Measurements from ENCODE around the gene FAM131A.

The FAM131A gene

DNA sequence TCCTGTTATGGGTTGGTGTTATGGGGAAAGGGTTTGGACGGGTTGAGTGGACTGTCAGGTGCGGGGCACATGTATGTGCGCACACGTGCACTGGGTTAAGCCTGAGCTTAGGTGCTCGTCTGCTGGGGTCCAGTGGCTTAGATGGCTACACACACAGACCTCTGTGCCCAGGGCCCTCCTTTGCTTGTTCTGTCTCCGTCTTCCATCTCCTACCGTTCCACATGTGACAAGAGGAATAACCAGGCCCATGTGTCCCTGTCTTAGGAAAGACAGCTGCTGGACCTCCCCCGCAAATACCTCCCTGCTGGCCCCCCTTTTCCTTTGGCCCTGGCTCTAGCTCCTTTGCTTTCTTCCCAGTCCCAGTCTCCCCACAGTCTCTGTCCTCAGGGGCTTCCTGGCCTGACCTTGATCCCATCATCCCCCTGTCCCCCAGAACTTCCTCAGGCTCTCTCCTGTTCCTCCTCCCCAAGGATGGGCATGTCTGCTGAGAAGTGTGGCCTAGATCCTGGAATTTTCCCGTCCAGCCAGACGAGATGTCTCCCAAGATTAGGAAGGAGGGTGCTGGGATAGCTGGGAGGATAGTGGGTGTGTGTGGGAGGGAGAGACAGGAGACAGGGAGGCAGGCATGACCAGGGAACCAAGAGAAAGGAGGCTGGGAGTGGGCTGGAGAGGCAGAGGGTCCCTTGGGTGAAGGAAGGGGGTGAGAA lies 41.4 kb downstream of the FAM131A start:
- DNase-seq (ENCODE audit: low spot score): no peak

DNA sequence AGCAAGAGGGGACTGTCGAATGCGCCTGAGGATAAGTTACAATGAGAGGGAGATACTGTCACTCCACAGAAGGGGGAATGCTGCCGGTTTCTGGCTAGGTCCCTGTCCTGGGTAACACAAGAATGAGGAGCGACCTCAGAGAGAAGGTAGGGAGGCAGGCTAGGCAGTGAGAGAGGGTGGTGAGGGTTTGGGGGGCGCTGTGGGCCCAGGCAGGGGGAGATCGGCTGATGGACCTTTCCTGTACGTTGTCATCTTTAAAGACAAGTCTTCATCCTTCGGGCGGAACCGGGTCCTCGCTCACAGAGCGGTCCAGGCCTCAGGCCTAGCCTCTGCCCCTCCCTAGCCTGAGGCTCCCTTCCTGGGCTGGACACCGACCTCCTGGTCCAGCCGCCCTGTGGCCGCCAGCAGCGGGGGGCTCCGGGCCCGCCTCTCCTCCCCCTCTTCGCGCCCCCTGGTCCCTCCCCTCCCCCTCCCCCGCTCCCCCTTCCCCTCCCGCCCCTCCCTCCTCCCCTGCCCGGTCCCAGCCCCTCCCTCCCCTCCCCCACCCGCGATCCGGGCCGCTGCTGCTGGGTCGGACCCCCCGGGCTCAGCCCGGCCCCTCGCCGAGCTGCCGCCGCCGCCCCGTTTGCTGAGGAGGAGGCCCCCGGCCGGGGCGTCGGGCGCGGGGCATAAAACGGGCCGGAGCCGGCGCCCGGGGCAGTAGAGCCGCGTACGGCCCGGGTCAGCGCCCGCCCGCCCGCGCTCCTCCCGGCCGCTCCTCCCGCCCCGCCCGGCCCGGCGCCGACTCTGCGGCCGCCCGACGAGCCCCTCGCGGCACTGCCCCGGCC lies 42.2 kb downstream of the FAM131A start, which contains the start of gene CHRD:
Gene CHRD, plus strand, starts transcription at position 697 of the 827 bp plus-strand sequence. CDS start 265 bp downstream, outside the sequence.
- DNase-seq (ENCODE audit: low spot score): no peak

DNA sequence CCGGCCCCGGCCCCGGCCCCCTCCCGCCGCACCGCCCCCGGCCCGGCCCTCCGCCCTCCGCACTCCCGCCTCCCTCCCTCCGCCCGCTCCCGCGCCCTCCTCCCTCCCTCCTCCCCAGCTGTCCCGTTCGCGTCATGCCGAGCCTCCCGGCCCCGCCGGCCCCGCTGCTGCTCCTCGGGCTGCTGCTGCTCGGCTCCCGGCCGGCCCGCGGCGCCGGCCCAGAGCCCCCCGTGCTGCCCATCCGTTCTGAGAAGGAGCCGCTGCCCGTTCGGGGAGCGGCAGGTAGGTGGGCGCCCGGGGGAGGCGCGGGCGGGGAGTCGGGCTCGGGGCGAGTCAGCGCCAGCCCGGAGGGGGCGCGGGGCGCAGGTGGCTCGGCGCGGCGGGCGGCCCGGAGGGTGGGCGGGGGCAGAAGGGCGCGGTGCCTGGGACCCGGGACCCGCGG lies 42.8 kb downstream of the FAM131A start:
- no peak for DNase-seq (ENCODE audit: low spot score)

DNA sequence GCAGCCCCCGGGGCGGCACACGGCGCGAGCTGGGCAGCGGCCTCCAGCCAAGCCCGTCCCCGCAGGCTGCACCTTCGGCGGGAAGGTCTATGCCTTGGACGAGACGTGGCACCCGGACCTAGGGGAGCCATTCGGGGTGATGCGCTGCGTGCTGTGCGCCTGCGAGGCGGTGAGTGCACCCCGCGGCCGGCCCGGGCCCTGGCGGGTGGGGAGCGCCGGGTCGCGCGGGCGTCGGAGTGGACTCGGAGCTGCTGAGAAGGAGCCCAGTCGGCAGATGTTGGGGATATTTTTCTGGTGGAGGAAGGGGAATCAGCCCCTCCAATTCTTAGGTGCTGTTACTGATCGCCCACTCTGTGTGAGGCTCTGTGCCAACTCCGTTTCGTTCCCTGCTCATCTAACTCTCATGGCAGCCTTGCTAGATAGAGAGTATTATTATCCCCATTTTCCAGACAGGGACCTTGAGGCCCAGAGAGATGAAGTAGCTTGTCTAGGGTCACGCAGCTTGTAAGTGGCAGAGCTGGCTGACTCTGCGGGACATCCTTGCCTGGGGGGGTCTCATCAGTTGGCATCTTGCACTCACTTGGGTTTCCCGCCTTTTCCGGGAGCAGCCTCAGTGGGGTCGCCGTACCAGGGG lies 43.3 kb downstream of the FAM131A start:
- no peak for DNase-seq (ENCODE audit: low spot score)

DNA sequence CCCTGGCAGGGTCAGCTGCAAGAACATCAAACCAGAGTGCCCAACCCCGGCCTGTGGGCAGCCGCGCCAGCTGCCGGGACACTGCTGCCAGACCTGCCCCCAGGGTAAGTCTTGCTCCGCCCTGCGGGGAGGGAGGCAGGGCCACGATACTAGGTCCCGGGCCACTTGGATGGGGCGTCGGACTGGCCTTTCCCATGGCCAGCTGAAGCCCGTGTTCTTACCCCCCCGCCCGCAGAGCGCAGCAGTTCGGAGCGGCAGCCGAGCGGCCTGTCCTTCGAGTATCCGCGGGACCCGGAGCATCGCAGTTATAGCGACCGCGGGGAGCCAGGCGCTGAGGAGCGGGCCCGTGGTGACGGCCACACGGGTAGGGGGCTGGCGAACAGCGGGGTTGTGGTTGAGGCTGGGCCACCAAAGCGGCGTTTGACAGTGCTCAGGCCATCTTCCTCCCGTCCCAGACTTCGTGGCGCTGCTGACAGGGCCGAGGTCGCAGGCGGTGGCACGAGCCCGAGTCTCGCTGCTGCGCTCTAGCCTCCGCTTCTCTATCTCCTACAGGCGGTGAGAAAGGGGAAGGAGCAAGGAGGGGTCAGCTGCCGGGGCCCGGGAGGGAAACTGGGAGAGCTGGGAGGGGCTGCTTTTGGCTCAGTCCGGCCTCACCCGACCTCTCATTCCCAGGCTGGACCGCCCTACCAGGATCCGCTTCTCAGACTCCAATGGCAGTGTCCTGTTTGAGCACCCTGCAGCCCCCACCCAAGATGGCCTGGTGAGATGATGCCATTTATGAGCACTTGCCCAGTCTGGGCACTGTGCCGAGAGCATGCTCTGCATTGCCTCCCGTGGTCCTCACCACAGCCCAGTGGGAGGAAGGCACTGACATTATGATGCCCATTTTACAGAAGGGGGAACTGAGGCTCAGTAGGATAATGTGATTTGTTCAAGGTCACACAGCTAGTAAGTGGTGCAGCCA lies 44.1 kb downstream of the FAM131A start:
- no peak for DNase-seq (ENCODE audit: low spot score)

DNA sequence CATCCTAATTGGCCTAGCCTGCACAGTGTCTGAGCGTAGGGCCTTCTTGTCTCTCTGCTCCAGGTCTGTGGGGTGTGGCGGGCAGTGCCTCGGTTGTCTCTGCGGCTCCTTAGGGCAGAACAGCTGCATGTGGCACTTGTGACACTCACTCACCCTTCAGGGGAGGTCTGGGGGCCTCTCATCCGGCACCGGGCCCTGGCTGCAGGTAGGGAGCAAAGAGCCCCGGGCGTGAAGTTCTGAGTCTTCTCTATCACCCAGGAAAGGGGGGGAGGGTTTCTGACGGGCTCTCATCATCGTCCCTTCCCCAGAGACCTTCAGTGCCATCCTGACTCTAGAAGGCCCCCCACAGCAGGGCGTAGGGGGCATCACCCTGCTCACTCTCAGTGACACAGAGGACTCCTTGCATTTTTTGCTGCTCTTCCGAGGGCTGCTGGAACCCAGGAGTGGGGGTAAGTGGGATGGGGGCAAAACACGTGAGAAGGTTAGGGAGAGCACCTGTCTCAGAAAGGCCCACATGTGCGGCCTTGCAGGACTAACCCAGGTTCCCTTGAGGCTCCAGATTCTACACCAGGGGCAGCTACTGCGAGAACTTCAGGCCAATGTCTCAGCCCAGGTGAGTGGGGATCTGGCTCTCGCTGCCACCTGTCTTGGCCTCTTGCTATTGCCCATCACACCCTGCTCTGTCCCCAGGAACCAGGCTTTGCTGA lies 45.1 kb downstream of the FAM131A start:
- no peak for DNase-seq (ENCODE audit: low spot score)

DNA sequence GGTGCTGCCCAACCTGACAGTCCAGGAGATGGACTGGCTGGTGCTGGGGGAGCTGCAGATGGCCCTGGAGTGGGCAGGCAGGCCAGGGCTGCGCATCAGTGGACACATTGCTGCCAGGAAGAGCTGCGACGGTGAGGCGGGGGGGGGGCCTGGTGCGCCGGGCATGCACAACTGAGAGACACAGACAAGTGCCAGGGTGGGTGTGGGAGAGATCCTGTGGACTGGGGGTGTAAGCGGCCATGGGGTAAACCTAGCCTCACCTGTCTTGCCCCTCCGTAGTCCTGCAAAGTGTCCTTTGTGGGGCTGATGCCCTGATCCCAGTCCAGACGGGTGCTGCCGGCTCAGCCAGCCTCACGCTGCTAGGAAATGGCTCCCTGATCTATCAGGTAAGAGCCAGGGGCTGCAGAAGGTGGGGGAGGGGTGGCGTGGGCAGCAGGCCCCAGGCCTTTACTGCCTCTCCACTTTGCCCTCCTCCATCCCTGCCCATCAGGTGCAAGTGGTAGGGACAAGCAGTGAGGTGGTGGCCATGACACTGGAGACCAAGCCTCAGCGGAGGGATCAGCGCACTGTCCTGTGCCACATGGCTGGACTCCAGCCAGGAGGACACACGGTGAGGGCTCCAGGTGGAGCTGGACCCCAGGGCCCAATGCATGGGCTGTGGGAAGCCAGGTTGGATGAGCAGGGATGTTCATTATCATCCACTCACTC lies 45.8 kb downstream of the FAM131A start:
- DNase-seq (ENCODE audit: low spot score): no peak

DNA sequence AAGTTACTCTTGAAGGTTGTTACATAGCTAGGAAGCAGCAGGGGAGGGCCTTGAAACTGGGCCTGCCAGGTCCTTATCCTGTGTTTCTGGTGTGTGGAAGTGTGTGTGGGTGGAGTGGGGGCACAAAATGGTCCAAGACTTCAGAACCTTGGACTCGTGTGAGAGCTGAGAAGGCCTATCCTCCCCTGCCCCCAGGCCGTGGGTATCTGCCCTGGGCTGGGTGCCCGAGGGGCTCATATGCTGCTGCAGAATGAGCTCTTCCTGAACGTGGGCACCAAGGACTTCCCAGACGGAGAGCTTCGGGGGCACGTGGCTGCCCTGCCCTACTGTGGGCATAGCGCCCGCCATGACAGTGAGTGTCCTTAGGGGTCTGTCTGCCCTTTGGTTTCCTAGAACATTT lies 46.9 kb downstream of the FAM131A start:
- DNase-seq (ENCODE audit: low spot score): no peak

DNA sequence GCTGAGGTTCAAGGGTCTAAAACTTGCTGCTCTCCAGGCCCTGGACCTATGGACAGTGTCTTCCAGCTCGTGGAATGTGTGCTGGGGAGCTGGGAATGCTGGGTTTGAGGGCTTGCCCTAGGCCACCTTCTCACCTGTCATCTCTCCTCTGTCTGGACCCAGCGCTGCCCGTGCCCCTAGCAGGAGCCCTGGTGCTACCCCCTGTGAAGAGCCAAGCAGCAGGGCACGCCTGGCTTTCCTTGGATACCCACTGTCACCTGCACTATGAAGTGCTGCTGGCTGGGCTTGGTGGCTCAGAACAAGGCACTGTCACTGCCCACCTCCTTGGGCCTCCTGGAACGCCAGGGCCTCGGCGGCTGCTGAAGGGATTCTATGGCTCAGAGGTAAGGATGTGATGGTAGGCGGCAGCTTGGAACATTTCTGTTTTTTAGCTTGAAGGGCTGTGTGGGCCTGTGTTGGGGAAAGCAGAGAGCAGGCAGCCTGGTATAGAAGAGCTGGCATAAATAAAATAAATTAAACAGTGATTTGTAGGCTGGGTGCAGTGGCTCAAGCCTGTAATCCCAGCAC lies 47.5 kb downstream of the FAM131A start:
- DNase-seq (ENCODE audit: low spot score): no peak

DNA sequence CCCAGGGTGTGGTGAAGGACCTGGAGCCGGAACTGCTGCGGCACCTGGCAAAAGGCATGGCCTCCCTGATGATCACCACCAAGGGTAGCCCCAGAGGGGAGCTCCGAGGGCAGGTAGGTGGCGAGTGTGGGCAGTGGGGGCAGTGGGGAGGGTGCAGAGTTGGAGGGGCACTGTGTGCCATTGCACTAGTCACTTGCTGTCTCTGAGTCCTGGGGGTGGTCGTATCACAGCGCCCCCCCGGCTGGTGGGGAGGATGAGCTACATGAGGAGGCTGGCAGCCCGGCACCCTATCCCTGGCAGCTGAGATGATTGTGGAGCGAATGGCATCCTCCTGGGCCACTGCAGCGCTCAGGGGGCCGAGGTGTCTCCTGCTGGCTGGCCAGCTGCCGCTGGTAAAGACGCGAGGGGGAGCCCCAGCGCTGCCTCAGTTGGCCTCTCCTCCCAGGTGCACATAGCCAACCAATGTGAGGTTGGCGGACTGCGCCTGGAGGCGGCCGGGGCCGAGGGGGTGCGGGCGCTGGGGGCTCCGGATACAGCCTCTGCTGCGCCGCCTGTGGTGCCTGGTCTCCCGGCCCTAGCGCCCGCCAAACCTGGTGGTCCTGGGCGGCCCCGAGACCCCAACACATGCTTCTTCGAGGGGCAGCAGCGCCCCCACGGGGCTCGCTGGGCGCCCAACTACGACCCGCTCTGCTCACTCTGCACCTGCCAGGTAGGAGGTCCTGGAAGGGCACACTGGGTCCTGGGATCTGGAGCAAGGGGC lies 48.8 kb downstream of the FAM131A start:
- no peak for DNase-seq (ENCODE audit: low spot score)

DNA sequence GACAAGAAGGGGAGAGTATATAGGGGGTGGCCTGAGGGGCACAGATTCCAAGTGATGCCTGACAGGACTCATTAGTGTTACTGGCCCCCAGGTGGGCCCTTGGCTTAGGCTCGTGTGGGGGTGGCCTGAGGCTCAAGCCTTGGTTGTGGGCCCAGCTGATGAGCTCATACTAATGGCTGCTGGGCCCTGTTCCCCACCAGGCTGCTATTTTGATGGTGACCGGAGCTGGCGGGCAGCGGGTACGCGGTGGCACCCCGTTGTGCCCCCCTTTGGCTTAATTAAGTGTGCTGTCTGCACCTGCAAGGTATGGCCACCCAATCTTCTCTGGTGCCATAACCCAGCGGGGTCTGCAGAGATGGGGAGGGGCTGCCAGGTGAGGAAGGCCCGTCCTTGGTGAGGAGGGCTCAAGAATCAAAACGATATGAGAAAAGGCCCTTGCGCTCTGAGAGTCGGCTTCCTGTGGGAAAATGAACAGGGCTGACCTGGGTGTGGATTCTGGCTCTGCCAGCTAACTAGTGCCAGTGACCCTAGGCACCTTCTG lies 49.8 kb downstream of the FAM131A start:
- no peak for DNase-seq (ENCODE audit: low spot score)

DNA sequence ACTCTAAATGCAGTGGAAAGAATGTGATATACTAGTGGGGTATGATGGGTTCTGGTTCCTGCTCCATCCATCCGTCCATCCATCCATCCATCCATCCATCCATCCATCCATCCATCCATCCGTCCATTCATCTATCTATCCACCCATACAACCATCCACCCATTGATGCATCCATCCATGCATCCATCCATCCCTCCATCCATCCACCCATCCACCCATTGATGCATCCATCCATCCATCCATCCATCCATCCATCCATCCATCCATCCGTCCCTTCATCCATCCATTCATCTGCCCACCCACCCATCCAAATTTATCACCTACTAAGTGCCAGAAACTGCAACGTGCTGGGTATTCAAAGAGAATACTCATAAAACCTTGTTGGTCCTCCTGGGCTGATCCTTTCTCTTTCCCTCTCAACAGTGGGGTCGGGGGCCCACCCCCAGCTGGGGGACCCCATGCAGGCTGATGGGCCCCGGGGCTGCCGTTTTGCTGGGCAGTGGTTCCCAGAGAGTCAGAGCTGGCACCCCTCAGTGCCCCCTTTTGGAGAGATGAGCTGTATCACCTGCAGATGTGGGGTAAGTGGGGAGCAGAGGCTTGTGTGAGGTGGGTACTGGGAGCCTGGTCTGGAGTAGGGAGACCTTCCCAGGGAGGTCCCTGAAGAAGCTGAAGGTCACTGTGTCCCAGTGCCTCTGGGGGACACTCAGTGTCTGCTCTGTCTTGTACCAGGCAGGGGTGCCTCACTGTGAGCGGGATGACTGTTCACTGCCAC lies 51.0 kb downstream of the FAM131A start:
- no peak for DNase-seq (ENCODE audit: low spot score)

DNA sequence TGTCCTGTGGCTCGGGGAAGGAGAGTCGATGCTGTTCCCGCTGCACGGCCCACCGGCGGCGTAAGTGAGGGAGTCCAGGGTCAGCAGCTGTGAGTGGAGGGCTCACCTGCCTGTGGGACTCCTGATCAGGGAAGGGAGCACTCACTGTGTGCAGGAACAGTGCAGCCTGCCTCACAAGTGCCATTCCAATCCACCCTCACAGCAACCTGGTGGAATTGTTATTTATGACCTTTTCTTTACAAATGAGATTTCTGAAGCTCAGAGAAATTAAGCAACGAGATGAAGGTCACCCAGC lies 51.5 kb downstream of the FAM131A start:
- no peak for DNase-seq (ENCODE audit: low spot score)

DNA sequence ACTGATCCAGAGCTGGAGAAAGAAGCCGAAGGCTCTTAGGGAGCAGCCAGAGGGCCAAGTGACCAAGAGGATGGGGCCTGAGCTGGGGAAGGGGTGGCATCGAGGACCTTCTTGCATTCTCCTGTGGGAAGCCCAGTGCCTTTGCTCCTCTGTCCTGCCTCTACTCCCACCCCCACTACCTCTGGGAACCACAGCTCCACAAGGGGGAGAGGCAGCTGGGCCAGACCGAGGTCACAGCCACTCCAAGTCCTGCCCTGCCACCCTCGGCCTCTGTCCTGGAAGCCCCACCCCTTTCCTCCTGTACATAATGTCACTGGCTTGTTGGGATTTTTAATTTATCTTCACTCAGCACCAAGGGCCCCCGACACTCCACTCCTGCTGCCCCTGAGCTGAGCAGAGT lies 52.0 kb downstream of the FAM131A start:
- no peak for DNase-seq (ENCODE audit: low spot score)

DNA sequence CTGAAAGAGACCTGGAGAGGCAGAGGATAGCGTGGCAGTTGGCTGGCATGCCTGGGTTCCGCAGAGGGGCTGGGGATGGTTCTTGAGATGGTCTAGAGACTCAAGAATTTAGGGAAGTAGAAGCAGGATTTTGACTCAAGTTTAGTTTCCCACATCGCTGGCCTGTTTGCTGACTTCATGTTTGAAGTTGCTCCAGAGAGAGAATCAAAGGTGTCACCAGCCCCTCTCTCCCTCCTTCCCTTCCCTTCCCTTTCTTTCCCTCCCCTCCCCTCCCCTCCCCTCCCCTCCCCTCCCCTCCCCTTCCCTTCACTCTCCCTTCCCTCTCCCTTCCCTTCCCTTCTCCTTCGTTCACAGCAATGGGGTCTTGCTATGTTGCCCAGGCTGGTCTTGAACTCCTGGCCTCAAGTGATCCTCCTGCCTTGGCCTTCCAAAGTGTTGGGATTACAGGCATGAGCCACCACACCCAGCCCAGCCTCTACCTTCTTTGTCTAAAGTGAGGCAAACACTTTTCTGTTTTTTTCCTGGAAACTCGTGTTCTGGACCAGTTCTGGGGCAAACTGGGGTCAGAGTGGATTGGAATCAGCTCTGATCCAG lies 52.6 kb downstream of the FAM131A start:
- DNase-seq (ENCODE audit: low spot score): no peak

DNA sequence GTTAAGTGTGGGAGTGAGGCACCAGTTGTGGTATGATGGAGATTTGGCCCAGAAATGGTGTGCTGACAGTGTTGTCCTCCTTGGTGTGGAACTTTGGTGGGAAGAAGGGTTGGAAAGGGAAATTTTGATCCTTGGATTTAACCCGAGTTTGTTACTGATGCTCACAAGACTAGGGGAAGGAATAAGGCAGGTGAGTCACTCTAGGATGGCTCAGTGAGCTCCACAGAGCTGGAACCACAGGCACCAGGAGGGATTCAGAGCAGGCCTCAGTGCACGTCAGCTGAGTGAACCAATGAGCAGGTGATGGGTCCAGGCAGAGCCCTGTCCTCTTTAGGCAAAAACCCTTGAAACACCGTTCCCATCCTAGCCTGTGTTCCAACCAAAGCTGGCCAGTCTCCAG lies 53.9 kb downstream of the FAM131A start:
- no peak for DNase-seq (ENCODE audit: low spot score)

DNA sequence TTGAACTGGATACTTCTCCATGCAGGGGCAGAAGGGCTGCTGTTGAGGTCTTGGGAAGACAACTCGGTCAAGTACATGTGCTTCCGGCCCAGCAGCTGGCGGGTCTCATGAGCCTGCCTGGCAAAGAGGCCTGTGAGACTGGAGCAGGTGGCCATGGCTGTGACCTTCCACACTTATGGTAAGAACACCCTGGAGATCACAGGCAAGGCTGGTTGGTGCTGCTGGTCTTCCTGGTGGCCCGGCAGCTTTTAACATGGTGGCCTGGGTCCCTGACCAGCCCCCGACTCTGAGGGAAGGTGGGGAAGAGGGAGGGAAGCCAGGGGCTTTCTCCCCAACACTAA lies 57.9 kb downstream of the FAM131A start:
- DNase-seq (ENCODE audit: low spot score): no peak

Data from hematopoietic multipotent progenitor cell treated with erythropoietin and hydrocortisone succinate and interleukin-3 and kit ligand, for 17 days (in vitro differentiated cells).